ENCODE data around the gene DCC. TPM values are rescaled to one million over a fixed set of nuclear protein-coding genes. Genes with fewer than 3 reads are reported as not detected.

The DCC gene
- polyA plus RNA-seq, 1 of the 3 experiments (the other 2 are of a cell fraction): 0.20 TPM

- TF ChIP-seq USF2 (IDR thresholded peaks at IDR 0.05; ENCODE audit: borderline replicate concordance, low read depth, low read length) (no peak), TEAD4 (IDR thresholded peaks at IDR 0.05; ENCODE audit: borderline replicate concordance, insufficient read depth) (no peak)
These were observed 407.9 kb downstream of the DCC start (continued) for GRCh38 chr18:52747869-52748268.

GRCh38 chr18:52748343-52748742, 408.3 kb downstream of the DCC start:
- Histone ChIP-seq H3F3A (replicated peaks; ENCODE audit: insufficient read depth) (no peaks in the 10 kb centered on the region), H3K27me3 (ENCODE audit: insufficient read depth) (no peaks in the 10 kb centered on the region), H3K4me3 (ENCODE audit: low read depth in 2 of 2, low read length in 1 of 2) (no peak overlapping the region), H3K27ac (ENCODE audit: low read depth in 2 of 2, low read length in 1 of 2) (no peak overlapping the region), H2AFZ (ENCODE audit: low read depth) (no peak overlapping the region), H3K79me2 (ENCODE audit: insufficient read depth) (no peaks in the 10 kb centered on the region), H4K20me1 (ENCODE audit: insufficient read depth) (no peaks in the 10 kb centered on the region), H3K4me2 (no peak overlapping the region), H3K4me1 (ENCODE audit: control insufficient read depth in 1 of 2, insufficient read depth in 2 of 2, low read depth in 1 of 2, low read length in 1 of 2) (no peaks in the 10 kb centered on the region; a peak in 1 of 4 replicates), H3K9ac (no peak overlapping the region), H3K36me3 (replicated peaks in 1 of 2; ENCODE audit: control insufficient read depth in 1 of 2, insufficient read depth in 2 of 2, low read length in 1 of 2) (no peaks in the 10 kb centered on the region), H3K9me2 (no peaks in the 10 kb centered on the region), H3K9me3 (no peaks in the 10 kb centered on the region)
- DNase-seq: no peak
- 20% methylated on average over 2 of the region's 8 CpGs for WGBS (ENCODE audit: low lambda C conversion rate)
- CTCF ChIA-PET: interaction anchor here (1.4 kb wide), 1 partner anchor 10 kb away, joined by 3 read pairs; no protein-coding TSS in a partner anchor
- no peak for TF ChIP-seq PBX3 (IDR thresholded peaks at IDR 0.05)
- TF ChIP-seq POLR2AphosphoS5 (IDR thresholded peaks at IDR 0.05; ENCODE audit: low read depth, low read length): no peak
- TF ChIP-seq TCF12 (IDR thresholded peaks at IDR 0.05): no peak
- no peak for TF ChIP-seq FOSL2 (IDR thresholded peaks at IDR 0.05; ENCODE audit: borderline replicate concordance, low read depth)
- TF ChIP-seq NFIC (IDR thresholded peaks at IDR 0.05; ENCODE audit: borderline replicate concordance): no peak
- no peak for TF ChIP-seq ZBTB33 (IDR thresholded peaks at IDR 0.05; ENCODE audit: borderline replicate concordance, low read depth)
- POLR2A ChIA-PET: no interaction called here

- Histone ChIP-seq H3K36me3 (replicated peaks in 1 of 2; ENCODE audit: control insufficient read depth in 1 of 2, insufficient read depth in 2 of 2, low read length in 1 of 2) (no peaks in the 10 kb centered on the region), H3K4me1 (ENCODE audit: control insufficient read depth in 1 of 2, insufficient read depth in 2 of 2, low read depth in 1 of 2, low read length in 1 of 2) (no peaks in the 10 kb centered on the region; a peak in 1 of 4 replicates), H3F3A (replicated peaks; ENCODE audit: insufficient read depth) (no peaks in the 10 kb centered on the region), H3K4me2 (no peak overlapping the region), H4K20me1 (ENCODE audit: insufficient read depth) (no peaks in the 10 kb centered on the region), H3K9me3 (no peaks in the 10 kb centered on the region), H3K4me3 (ENCODE audit: low read depth in 2 of 2, low read length in 1 of 2) (no peak overlapping the region), H3K9ac (no peak overlapping the region), H2AFZ (ENCODE audit: low read depth) (no peak overlapping the region), H3K9me2 (no peaks in the 10 kb centered on the region), H3K27ac (ENCODE audit: low read depth in 2 of 2, low read length in 1 of 2) (no peak overlapping the region; a peak in 1 of 4 replicates), H3K27me3 (ENCODE audit: insufficient read depth) (no peaks in the 10 kb centered on the region), H3K79me2 (ENCODE audit: insufficient read depth) (no peaks in the 10 kb centered on the region)
- DNase-seq: no peak
- TF ChIP-seq MEF2A (IDR thresholded peaks at IDR 0.05; ENCODE audit: borderline replicate concordance, low read depth): no peak
- CTCF ChIA-PET: interaction anchor here (1.0 to 1.4 kb wide), 2 partner anchors 11 to 79 kb away, joined by 3 to 4 read pairs; no protein-coding TSS in a partner anchor
- WGBS (ENCODE audit: low lambda C conversion rate): 20% methylated on average over 1 of the region's 1 CpG
- POLR2A ChIA-PET: no interaction called here
These were observed 409.5 kb downstream of the DCC start for GRCh38 chr18:52749542-52749941.
